ENCODE data around the gene ELMOD3.

GRCh38 chr2:85368921-85369320 lies 14.4 kb downstream of the ELMOD3 start:
- TF ChIP-seq CTCF (IDR thresholded peaks at IDR 0.05) (no peak), RFX5 (IDR thresholded peaks at IDR 0.05) (no peak), ESRRA (IDR thresholded peaks at IDR 0.05; ENCODE audit: borderline replicate concordance, low read length) (no peak), CHD2 (IDR thresholded peaks at IDR 0.05; ENCODE audit: low read length, partially characterized antibody) (no peak), MYC (IDR thresholded peaks at IDR 0.05; ENCODE audit: borderline replicate concordance, low read length) (no peak), TP53 (CRISPR knock-in tag; IDR thresholded peaks at IDR 0.05) (no peak), JUNB (IDR thresholded peaks at IDR 0.05) (no peak), SREBF2 (IDR thresholded peaks at IDR 0.05) (no peak), EP300 (IDR thresholded peaks at IDR 0.05) (no peak), CEBPB (IDR thresholded peaks at IDR 0.05) (no peak)
- TF ChIP-seq, protein P1, sequence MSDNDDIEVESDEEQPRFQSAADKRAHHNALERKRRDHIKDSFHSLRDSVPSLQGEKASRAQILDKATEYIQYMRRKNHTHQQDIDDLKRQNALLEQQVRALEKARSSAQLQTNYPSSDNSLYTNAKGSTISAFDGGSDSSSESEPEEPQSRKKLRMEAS (IDR thresholded peaks at IDR 0.05), result no peak

Measured in A549 (cell line).